GM21737 (cell line): ENCODE measurements around the gene CTTNBP2.
"Not testable (repeated sequence)": the region's sequence is repeated elsewhere in the genome, so short reads cannot be mapped to it uniquely, and the experiment has no call there.

ENCODE experiments used
- ATAC-seq: cut with Tn5 transposase; IDR thresholded peaks from one replicate; pipeline ENCODE4 v1.9.1; 2021; ENCODE audit warnings: mild to moderate bottlenecking, moderate library complexity; ENCODE audit not compliant: unreplicated experiment

CTTNBP2 gene

DNA sequence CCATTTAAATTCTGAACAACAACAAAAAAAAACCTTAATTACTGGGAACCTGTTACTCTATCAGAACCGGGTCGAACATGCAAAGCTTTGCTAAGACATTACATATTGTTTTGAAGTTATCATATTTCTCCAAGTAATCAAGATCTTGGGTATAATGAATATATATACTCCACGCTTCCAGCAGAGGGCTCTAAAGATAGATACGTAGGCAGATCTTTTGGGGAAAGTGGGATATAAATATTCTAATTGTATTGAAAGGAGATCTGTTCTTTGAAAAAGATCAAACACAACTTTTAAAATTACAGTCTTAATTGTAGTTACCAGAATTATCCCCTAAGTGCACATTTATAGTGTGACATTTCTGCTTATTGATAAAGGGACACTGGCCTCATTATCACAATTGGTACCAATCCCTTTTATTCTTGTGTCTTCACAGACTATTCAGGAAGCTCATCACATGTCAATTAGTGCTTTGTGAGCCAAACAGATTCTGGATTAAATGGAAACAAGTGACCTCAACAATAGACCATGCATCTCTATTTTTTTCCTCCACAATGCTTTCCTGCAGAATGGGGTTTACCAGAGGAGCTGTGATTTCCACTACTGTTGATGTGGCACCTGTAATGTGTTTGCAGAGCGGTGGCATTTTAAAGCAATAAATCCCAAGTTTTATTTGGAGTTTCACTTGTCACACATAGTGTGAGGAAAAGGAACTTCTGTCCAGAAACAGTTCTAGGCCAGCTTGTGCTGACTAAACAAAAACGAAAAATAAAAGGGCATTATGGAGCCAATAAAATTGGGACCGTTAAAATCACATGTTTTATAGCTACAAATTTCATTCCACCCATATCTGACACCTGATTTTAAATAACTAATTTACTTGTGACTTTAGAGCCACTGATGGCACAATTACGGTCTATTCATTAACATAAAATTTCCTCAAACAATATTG, 122.4 kb downstream of the CTTNBP2 start:
- ATAC-seq: no peak

DNA sequence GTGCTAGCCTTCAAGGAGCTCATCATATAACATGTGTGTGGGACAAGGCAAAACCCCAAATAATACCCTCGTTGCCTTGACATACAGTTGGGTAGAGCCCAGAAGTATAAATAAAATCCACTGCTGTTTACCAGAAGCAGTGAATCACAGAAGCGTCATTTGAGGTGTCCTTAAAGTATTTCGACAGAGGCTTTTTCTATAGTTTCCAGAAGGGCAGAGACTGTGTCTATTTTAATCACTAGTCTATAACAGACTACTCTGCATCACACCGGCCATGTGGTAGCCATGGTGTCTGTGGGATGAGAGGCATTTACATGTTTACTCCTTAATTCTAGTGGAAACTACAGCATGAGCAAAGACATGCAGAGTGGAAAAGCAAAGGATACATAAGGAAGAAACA, 131.3 kb downstream of the CTTNBP2 start:
- no peak for ATAC-seq

DNA sequence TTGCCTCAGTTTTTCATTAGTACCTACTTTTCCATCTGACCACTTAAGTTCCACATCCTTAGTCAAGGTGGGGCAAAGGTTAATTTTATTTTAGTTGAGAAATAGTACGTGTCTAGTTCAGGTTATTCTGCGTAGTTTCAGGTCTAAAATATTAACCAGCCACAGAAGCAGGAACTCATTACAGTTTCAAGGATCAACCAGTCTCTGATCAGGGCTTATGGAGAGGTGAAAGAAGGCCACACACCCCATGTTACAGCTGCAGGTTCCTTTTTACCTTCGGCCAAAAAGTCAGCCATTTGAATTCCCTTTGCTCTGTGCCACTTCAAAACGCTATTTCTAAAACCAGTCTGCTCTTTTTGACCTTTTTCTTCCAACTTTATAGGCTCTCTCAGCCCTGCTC, 134.2 kb downstream of the CTTNBP2 start:
- no peak for ATAC-seq

DNA sequence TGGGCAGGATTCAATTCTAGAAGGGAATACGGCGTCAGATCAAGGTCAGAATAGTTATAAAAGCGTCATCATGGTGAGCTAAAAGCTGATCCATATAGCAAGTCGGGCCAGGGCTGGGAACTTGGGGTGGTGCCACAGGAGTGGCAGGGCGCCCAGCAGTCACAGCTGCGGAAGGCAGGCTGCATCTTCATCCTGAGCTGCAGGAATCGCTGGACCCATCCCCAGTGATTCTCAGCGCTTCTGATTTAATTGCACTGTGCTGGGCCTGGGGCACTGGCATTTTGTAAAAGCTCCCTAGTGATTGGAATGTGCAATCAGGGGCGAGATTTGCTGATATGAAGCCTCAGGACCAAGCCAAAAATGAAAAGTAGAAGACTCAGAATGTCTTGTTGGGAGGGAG, 135.3 kb downstream of the CTTNBP2 start:
- ATAC-seq: no peak

DNA sequence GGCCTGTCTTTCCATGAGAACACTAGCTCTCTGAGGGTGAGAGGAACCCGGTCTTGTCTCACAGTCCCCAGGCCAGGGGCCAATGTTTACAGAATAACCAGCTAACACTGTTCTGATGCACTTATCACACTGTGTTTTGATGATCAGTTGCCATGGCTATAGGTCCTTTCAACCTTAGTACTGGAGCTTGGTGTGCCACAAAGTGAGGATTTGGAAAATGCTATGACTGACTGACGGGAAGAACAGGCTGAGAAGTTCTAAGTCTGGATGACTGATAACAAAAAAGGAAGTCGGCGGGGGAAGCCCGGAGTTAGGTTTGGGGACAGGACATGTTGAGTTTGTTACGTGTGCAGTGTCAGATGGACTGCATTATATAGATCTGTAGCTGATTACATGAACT, 141.8 kb downstream of the CTTNBP2 start:
- ATAC-seq: peak; percentile 94

DNA sequence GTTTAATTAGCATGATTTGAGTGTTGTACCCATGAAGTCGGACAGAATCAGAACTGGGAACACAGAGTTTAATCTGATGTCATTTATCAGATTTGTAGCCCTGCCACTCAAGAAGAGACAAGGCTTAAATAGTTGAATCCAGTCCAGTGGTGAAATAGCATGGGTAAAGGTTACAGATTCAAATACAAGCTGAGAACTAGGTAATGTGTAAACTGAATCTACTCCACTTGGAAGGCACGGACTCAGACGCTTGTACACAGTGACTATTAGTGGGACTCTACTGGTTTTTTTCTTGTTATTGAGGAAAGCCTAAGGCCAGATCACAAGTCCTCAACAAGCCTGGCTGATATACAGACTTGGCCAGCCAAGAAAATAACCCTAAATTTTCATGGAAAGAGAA, 142.9 kb downstream of the CTTNBP2 start:
- no peak for ATAC-seq

DNA sequence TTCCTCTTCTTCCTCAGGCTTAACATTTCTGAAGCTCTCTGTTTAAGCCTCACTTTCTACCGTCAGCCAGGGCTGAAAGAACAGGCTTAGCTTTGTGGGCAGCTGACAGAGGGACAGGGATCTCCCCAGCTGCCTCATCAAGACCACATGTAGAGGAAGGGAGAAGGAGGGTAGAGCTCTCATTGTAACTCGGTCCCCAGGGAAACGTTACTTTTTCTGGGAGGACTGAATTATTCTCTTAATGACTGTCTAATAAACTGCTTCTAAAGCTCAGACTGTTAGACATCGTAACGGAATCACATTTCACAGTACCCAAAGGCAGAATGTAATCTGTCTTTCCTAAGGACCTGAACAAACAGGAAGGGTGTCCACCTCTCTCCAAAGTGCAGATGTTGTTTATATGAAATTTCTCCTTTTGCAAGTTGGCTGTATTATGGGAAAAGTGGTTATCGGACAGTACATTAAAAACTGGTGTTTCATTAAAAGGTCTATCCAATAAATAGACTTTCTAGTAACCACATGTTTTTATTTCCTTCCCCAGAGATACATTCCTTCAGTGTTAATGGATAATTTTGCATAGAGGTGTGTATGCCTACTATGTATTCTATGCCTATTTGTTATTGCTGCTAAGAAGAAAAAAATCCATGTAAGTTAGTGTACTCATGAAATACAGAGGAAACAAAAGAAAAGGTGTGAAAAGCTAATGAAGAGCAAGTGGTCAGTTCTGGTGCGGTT, 144.2 kb downstream of the CTTNBP2 start:
- ATAC-seq: peak; percentile 57

DNA sequence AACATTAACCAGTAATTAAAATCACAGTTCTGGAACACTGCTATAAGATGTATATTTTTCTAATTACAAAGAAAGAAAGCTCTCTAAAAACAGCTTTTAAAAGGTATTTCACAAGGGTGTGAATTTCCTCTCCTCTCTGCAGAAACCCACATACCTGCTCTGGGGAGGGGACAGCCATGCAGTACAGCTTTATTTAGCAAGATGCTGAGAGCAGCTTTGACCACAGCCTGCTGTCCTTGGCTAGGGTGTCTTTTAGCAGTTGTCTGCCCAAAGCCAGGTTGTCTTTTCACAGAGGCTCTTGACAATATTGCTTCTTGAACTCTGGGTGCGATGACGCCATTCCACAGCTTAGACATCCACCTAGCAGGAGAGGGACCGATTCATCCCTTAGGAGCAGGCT, 148.3 kb downstream of the CTTNBP2 start:
- no peak for ATAC-seq

DNA sequence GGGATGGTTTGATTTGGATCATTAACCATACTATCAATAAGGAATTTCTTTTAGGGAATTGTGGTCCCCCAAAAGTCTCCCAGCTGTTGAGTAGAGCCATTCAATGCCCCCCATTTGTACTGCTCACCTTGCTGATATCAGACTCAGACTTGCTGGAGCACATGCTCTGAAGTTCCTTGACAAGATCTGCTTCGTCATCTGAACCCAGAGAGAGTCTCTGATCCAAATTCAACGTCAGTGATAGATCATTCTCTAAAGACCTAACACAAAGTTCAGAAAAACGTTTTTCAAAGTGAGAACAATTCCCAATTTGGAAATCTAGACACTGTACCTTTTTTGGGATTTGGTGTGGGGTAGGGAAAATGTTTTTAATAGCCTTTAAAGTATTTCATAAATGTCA, 153.9 kb downstream of the CTTNBP2 start:
- ATAC-seq: no peak

DNA sequence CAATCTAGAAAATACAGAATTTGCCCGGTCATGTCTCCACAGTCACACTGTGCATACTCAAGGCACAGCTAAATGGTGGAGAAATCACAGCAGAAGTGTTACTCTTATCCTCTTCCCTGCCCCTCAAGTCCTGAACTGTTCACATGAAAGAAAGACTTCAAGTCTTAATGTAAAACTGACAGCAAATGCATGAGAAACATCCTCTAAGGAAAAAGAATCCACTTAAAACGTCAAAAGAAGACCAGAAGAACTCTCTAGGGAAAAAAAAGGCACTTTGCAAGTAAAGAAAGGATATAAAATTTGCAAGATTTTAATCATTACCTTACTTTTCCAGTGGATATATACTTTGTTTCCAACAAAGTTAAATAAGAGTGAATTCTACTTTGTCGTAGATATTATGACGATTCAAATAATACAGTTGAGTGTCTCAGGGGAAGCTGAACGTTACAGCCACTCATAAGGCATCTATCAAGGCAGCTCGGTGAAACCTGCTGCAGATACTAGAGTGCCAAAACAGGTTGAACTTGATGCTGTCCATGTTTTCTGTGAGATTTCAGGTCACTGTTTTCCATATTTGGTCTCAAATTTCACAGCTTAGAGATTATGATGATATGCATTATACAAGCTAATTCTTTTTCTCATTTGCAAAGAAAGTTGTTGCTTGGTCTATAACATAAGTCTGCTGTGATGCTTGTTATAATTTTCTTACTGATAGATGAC, 155.0 kb downstream of the CTTNBP2 start:
- no peak for ATAC-seq

DNA sequence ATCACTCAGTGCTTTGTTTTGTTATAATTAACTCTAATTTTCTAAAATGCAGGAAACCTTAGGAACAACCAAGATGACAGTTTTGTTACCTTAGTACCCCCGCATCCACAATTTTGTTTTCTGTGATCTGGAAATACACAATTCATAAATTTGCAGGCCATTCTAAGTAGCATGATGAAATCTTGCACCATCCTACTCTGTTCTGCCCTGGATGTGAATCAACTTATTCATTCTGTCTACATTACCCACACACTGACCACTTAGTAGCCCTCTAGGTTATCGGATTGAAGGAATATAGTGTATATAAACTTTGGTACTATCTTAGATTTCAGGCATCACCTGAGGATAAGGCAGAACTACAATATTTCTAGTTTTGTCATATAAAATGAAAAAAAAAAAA, 155.9 kb downstream of the CTTNBP2 start:
- no peak for ATAC-seq

DNA sequence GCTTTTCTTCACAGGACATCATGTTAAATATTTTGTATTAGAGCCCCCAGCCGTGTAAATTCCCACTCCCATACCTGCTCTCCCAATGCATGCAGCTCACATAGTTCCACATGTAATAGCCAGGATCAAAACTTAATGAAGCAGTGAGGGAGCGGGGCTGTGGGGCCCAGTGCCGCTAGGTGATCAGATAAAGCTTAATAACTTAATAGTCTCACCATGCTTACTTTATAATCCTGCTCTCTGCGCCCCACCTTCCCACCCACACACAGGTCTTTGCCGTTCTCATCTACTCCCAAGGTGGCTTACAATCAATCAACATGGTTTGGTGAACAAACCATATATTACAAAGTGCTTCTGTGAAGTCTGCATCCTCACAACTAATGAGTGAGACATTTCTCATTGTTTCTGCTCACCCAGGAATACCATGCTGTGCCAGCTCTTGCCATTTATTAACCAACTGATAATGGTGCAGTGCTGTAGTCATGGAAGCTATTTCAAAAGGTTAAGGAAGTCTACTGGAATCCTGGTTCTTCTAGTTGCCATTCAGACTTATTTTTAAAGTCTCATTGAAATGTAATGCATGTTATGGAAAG, 156.4 kb downstream of the CTTNBP2 start:
- no peak for ATAC-seq

DNA sequence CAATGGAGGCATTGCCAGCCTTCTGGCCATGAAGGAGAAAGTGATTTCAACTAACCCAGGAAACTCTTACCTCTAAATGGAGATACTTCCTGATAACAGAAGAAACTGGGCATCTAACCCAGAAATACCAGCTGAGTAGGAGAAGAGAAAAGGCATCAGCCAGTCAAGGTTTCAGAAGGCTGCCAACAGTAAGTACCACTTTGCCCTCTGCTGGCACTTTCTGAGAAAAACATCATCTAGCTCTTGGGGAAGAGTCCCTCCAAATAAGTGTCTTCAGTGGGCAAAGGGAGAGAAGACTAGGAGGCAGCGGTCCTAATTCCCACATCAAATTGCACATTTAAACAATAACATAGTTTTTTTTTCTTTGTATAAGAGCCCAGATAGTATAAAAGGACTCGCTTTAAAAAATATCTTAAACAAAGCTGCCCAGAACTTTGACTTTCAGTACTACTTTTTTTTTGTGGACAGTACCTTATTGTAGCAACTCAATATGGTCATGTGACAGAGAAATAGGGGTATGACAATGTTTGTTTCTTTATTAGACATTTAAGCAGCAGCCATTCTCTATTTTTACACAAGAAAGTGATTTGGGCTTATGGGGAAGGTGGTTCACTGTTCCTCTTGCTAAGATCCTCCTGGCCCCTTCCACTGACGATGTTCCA, 157.3 kb downstream of the CTTNBP2 start:
- peak; percentile 64 for ATAC-seq

DNA sequence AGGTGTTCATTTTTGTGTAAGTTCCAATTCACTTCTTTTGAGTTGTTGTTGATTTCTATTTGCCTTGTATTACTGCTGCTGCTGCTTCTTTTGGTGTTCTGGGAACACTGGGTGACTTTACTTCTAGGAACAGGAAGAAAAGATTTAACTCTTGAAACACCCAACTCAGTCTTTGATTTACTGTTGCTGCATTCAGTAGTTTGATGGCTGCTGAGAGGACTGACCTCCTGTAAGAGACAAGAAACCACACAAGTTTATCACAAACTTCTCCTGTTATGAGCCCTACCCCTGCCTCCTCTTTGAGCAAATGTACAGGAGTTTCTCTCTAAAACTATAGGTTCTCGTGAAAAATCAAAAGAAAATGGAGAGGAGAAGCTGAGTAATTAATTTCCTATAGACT, 161.7 kb downstream of the CTTNBP2 start:
- ATAC-seq: no peak

DNA sequence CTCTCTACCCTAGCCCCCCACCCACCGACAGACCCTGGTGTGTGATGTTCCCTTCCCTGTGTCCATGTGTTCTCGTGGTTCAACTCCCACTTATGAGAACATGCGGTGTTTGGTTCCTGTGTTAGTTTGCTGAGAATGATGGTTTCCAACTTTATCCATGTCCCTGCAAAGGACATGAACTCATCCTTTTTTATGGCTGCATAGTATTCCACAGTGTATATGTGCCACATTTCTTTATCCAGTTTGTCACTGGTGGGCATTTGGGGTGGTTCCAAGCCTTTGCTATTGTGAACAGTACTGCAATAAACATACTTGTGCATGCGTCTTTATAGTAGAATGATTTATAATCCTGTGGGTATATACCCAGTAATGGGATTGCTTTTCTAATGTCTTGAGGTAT, 165.1 kb downstream of the CTTNBP2 start:
- not testable (repeated sequence) for ATAC-seq

DNA sequence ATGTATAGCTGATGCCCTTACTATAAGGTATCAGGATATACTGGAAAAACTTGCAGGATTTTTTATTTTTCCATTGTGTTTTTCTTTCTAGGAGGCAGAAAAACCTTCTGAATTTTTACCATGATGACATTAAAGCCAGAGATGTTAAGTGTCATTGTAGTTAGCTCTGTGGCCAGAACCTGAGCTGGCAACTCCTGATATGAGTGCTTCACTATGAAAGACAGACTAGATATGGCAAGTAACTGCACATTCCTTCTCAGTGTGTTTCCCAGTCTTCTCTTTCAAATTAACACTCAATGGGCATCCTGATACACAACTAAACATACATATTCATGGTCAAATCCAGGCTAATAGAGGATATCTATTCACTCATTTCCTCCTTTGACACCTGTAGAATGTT, 166.2 kb downstream of the CTTNBP2 start:
- no peak for ATAC-seq

DNA sequence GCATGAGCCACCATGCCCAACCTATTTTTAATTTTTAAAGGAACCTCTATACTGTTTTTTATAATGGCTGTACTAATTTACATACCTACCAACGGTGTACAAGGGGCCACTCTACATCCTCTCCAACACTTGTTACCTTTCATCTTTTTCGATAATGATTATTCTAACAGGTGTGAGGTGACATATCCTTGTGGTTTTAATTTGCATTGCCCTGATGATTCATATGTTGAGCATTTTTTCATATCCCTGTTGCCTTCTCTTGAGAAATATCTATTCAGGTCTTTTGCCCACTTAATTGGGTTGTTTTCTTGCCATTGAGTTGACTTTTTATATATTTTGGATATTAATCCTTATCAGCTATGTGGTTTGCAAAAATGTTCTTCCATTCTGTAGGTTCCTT, 167.0 kb downstream of the CTTNBP2 start:
- no peak for ATAC-seq

DNA sequence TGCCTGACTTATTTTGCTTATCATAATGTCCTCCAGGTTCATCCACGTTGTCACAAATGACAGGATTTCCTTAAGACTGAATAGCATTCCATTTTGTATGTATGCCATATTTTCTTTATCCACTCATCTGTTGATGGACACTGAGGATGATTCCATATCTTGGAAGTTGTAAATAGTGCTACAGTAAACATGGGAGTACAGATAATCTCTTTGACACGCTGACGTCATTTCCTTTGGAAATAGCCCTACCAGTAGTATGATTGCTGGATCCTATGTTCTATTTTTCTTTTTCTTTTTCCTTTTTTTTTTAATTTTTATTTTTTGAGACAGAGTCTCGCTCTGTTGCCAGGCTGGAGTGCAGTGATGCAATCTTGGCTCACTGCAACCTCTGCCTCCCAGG, 167.6 kb downstream of the CTTNBP2 start:
- ATAC-seq: no peak

DNA sequence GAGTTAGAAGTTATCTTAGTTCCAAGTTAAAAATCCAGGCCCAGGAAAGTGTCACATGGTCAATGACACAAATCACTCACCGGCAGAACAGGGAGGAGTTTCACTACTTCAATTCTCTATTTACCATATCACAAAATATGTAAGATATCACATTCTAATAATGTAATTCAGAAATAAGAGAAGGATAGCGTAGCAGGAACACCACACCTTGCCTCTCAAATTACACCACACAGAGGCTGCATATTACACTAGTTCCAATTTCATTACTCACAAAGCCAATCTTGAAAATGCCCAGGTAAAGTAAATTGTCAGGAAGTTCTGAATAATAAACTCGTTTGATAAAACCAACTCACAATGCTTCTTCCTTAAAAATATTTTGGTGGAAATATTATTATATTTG, 169.2 kb downstream of the CTTNBP2 start:
- no peak for ATAC-seq

DNA sequence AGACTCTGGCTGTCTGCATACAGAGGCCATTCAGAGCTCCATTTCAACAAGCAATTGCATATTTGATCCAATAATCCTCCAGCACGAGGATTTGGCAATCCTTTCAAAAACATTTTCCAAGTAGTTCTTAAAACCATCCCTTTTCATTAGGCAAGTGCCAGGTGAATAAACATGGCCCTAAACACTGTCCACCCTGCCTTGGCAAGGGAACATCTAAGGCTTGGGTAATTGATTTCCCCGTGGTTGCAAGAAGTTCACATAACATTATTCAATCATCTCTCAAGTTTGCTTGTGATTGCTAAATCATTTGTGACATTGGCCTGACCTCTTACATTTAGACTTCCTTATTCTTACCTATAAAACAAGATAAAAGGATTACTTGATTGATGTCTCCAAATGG, 175.2 kb downstream of the CTTNBP2 start:
- ATAC-seq: no peak

DNA sequence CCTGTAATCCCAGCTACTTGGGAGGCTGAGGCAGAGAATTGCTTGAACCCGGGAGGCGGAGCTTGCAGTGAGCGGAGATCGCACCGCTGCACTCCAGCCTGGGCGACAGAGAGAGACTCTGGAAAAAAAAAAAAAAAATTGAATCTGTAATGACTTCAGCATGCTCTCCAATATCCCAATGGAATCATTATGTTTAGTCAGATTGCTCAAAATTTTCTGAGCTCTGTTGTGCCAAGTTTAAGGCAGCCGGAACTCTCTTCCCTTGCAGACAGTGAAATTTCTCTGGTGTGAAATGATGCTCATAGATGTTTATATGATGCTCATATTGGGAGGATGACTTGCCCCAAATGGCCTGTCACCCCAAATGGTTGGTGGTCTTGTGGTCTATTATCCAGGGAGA, 180.9 kb downstream of the CTTNBP2 start:
- no peak for ATAC-seq
